Activated CD4-positive, alpha-beta T cell treated with anti-CD3 and anti-CD28 coated beads, Interleukin-2, Interleukin-6, amounts not matched to agents 100 ng/mL and 50 ng/mL, durations not matched to agents 16 hours and 8 hours (primary cell): ENCODE results near the gene VPS13A.
"Not testable (repeated sequence)": the region's sequence is repeated elsewhere in the genome, so short reads cannot be mapped to it uniquely, and the experiment has no call there.

ENCODE experiments used
- DNase-seq: peaks from one replicate; pipeline ENCODE4 v3.0.0-alpha.2; 2020

VPS13A gene

DNA sequence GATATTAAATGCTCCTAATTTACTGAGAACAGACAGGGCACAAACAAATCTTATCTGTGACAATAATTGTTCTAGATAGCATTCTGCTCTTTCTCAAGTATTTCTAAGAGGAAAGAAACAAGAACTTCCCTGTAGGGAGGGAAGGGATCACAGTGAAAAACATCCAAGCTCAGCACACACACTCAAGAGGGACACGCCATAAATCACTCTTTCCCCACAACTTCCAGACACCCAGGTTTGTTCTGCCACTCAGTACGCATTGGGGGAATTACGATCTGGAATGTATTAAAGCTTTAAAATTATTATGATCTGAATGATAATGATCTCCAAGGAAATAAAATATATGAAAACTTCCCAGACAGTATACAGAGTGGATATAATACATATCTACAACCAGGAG is 249.4 kb downstream of the VPS13A start:
- no peak for DNase-seq

DNA sequence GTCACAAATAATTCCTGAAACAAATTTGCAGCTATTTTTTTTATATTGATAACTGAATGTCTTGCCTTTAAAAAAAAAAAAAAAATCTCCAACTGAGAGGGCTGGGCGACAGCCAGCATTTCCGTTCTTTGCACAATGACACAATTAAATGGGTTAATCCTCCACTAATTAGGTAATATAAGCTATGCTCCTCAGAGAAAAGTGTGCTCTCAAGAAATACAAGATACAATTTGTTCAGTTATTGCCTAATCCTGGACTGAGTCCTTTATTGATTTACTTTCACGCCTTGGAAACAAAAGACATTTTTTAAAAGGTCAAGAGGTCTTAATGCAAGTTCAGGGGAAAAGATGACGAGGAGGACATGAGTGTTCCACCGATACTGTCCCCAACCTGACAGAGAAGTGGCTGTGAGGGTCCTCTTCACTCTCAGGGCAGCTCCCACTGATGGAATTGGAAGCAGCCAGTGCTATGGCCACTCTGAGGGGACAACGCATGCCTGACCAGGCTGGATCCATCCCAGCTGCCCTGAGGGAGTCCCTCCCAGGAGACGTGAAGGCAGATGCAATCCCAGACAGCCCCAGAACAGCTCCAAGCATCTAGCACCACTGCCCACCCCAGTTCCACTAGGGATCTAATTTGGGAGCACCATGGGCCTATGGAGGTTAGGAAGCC is 250.1 kb downstream of the VPS13A start:
- DNase-seq = no peak

GRCh38 chr9:77429928-77430327 is 252.6 kb downstream of the VPS13A start:
- no peak for DNase-seq

DNA sequence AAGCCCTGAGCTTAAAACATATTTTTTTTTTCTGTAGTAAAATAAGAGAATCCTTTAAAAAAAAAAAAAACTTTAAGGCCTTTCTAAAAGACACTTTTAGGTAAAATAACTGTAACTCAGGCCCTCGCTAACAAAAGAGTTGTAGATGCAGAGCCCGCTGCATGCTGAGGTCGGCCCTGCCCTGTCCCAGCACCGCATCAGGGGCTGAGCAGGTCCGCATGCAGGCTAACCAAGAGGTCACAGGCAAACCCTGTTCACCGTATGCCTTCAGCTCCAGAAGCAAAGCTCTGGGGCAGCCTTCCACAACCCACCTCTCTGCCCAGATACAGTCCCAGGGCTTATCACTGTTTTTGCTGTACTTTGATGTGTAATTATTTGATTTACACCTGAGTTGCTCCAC is 254.7 kb downstream of the VPS13A start:
- DNase-seq = no peak

DNA sequence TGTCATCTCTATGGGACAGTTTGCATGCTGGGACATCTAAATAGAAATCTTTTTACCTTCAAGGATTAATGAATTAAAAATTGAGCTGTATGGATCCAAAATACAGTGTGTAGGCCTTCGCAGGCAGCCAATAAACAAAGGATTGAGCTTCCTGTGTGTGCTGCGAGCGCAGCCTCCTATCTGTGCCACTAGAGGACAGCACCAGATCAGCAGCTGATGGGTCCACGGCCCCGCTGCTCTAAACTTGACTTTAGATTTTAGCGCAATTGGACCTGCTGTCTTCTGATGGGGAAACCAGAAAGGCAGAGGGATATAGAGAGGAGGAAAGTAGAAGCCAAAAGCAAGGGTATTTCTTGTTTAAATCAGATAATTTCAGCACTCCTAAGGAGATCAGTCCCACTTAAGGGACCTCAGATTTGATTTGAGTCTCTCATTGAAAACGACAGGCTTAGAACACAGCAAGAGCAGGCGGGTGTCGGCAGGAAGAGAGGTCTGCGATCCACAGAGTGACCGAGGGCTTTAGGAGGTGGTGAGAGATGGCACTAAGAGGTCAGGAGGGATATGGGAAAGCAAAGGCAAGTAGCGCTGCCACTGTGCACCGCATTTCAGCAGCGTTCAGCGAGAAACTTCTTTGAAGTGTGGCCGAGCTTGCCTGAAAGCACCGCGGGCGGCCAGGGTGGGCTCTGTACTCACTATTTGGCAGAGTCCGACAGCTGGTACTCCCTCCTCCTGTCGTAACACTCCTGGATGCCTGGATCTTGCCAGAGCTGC is 256.5 kb downstream of the VPS13A start:
- DNase-seq = peak; percentile 67

GRCh38 chr9:77435277-77435676 is 257.9 kb downstream of the VPS13A start:
- no peak for DNase-seq

- DNase-seq = no peak
Observed at GRCh38 chr9:77435688-77436087, 258.4 kb downstream of the VPS13A start.

DNA sequence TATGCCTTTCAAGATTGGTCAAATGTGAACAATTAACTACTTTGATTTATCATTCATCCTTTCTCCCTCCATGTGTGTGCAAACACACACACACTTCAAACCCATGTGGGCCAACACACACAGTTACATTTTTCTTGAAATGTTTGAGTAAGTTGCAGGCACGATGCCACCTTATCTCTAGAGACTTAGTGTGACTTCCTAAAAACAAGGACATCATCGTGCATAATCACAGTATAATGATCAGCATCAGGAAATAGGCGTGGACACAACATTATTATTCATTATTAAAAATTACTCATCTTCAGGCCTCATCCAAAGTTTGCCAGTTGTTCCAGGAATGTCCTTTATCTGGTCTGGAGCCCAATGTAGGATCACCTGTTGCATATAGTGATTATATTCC is 261.3 kb downstream of the VPS13A start:
- DNase-seq = no peak

DNA sequence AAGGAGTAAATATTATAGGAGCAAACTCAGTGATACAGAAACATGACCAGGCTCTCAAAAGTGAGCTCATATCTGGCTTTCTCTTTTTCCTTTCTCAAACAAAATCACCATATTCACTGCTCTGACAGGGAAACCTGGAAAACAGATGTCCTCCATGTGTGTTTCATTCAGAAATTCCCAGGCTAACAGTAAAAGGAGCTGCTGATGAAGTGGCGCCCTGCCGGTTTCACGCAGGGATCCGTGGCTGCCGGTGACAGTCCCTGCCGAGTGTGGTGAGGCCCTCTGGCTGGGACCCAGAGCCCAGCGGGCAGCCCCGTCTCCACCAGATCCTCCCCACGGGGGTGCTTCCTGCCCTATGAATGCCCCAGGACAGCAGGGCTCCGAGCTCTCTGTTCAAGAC is 262.7 kb downstream of the VPS13A start:
- DNase-seq = no peak

GRCh38 chr9:77441124-77441523 is 263.8 kb downstream of the VPS13A start:
- DNase-seq = not testable (repeated sequence)

DNA sequence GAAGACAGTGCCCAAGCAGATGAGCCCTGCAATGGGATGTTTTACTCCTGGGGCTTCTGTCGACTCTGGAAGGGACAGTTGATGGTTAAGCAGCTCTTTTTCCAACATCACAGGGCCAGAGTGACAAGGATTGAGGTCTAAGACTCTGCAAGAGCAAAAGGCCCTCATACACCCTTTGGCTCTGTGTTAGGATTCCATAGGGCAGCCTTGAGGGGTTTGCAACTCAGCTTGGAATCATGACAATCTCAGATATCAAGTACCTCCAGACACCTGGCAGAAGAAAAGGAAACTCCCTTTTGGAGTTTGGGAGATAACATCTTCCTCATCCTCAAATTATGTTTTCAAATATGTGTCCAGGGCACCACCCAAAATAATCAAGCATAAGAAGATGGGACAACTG is 265.1 kb downstream of the VPS13A start:
- no peak for DNase-seq

DNA sequence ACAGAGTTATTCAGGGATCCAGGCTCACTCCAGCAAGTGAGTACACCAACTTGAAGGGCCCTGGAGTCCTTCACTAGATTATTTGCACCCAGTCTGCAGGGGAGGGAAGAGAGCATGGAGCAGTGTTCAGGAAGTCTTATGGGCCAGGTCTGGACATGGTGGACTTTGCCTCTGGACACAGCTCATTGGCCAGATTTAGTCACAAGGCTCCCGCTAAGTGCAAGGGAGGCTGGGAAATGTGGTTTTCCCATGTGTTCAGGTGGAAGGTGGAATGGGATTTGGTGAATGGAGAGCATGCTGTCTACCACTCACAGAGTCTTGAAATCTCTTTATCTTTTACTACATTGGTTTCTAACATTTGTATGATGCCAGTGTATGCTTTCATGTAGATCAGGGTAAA is 270.3 kb downstream of the VPS13A start:
- no peak for DNase-seq

DNA sequence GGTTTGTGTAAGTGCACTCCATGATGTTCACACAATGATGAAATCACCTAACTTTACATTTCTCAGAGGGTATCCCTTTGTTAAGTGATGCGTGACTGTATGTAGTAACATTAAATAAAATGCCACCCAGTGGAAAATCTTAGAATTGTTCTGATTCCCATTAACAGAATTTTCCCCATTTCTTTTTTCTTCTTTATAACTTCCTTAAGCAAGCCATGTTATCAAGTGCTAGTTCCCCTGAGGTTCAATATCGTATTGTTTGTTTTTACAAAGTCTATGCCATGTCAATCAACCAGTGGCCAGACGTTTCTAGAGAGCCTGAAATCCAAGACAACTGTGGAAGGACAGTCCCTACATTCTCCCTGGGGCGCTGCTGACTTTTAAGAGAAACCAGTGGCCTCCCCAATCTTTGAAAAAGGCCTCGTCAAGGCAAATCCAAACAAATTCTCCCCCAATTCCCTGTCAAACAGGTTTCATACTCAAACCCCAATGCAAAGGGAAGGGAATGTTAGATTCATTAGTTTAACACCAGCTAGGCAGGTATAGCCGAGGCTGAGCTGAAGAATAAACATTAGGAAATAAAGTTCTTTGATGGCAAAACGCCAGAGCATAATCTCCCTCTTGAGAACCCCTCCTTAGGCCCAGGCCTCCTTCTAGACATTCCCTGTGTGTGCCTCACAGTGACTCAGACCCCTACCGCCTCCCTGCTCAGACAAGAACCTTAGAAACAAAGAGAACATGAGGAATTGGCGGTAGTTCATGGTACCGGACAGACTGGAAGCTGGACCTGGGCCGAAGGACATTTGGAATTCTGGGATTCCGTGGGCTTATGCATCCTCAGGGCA is 272.1 kb downstream of the VPS13A start:
- no peak for DNase-seq

- DNase-seq = no peak
Observed at GRCh38 chr9:77450085-77450475, 272.7 kb downstream of the VPS13A start.

- DNase-seq = no peak
Observed at GRCh38 chr9:77451507-77451906, 274.2 kb downstream of the VPS13A start.

DNA sequence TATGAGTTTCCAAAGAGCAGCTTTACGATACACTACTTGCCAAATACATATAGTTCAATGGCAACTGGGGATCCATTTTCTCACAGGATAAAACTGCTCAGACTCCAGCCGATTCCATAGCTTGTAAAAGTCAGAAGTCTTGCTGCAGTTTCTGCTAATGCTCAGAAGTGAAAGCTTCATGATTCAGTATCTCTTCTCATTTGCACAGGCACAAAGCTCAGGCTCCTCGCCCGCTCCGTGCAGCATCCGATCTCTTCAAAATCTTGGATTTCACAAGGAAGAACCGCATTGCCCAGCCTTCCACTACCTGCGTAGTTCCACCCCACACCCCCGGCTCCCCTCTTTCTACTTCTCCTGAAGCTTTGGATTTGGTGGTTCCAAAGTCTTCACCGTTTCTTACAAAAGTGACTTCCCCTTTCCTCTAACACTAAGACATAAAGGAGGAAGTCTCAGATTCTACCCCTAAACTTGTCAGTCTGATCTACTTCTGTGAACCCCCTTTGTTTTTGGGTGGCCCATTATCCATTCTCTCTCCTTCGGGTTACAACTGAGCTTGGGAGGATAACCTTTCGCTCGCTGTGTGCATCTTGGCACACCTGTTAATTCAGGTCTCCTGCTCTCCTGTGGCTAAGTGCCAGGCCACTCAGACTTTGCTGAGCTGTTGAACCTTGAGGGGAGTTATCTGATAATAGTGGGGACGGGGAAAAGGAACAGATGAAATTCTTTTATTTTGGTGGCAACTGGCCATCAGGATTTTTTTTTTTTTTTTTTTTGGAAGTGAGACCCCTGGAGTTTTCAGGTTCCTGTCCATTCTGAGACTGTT is 276.7 kb downstream of the VPS13A start:
- no peak for DNase-seq

GRCh38 chr9:77454663-77455062 is 277.3 kb downstream of the VPS13A start:
- no peak for DNase-seq

DNA sequence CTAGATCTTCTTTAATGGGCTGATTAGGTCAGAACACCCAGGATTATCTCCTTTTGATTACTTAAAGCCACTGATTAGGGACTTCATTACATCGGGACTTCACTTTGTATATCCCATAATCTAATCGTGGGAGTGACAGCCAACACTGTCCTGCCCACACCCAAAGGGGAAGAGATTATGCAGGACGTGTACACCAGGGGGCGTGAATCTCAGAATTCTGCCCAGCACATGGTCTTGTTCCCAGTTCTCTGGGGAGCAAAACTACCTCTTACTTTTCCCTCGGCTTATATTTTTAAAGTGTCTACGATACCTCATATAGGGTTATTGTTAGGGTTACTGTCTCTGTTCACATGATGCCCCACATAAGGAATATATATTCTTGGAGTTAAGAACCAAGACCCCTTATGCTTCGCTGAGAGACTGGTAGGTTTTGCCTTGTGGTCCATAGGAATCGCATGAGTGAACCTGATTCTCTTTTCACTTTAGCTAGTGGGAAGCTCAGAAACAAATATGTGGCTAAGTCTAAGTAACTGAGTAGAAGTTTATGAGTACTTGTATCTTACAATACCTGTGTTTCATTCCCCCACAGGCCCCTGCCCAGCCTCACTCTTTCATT is 278.1 kb downstream of the VPS13A start:
- DNase-seq = peak; percentile 61

DNA sequence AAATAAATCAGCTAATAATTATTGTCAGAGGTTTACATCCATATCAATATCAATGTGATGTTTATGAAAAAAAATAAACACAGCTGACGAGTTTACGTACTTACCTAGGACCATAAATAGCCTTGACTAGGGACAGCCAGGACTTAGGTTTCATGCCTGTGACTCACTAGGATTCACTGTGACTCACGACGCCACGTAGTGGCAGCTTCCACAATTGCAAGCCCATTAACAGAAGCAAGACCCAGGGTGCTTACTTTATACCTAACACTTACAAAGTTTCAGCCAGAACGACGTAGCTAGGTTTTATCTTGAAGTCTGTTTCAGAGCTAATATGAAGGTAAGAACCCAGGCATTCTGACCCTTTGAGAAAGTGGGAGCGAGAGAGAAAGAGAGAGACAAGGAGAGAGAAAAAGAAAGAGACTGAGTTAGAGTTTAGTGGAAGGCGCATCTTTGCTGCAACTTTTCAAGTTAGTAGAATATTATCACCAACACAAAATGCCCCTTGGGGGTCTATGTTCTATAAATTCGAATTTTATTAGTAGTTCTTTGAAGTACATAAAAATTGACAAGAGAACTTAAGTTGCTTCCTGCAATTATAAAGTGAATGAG is 279.6 kb downstream of the VPS13A start:
- DNase-seq = peak; percentile 91

DNA sequence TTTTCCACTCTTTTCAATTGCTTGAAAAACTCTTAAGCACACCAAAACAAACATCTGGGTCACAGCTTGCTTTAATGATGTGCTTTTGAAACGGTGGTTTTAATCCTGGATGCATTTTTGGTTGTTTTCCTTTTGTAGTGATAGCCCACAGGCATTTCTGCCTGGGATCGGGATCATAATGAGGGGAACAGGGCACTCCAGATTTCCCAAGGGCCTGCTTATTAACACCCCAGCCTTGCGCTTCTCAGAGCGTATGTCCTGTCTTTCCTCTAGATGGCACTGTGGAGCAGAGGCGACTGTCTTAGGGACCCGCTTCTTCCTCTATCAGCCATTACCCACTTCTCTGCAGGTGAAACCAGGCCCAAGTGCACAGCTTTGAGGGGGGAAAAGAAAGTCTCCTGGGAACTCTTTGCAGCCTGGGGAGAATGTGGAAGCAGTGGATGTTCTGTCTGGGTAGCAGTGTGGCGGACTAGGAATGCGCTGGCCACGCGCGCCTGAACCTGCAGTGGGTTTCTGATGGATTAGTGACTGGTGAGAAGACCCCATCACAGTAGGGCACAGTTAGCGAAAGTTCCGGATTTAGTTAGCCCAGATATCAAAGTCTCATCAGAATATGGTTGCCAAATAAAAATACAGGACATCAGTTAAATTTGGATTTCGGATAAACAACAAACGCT is 280.7 kb downstream of the VPS13A start:
- DNase-seq = peak; percentile 87

DNA sequence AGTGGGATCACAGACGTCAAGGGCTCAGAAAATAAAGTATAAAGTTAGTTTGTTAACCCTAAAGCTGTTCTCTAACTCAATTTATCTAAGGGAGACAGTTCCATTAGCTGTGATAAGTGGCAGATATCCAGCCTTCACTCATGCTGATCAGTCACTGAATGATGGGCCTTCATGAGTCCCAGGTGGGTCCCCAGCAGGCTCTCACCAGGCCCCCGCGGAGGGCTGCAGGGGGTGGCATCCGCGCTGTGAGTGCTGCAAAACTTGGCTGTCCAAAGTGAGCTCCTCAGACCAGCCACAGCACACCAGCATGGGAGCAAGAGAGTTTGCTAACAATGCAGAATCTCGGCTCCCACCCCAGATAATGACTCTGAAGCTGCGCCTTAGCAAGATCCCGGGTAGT is 283.6 kb downstream of the VPS13A start:
- DNase-seq = no peak
